CD4-positive, alpha-beta T cell treated with Interleukin-10 for 1 hour (primary cell): ENCODE data around the gene NATD1.

Experiments
- DNase-seq: peaks from one replicate; pipeline ENCODE4 v3.0.0-alpha.2; 2020

The NATD1 gene

GRCh38 chr17:21275047-21275578, 21.9 kb upstream of the NATD1 start:
- no peak for DNase-seq

GRCh38 chr17:21272881-21273792, 19.9 kb upstream of the NATD1 start:
- no peak for DNase-seq

- DNase-seq, result no peak
These were observed 19.0 kb upstream of the NATD1 start for GRCh38 chr17:21272250-21272649.

- DNase-seq, result no peak
These were observed 18.4 kb upstream of the NATD1 start for GRCh38 chr17:21271454-21272183.

GRCh38 chr17:21269394-21269793, 16.2 kb upstream of the NATD1 start:
- DNase-seq, result no peak

- no peak for DNase-seq
These were observed 15.5 kb upstream of the NATD1 start for GRCh38 chr17:21268596-21269188.

GRCh38 chr17:21263376-21263775, 10.2 kb upstream of the NATD1 start:
- DNase-seq, result no peak

- no peak for DNase-seq
These were observed 9.2 kb upstream of the NATD1 start for GRCh38 chr17:21262259-21262993.

- DNase-seq, result no peak
These were observed 5.4 kb upstream of the NATD1 start for GRCh38 chr17:21258593-21258992.

GRCh38 chr17:21253646-21254441, 634 bp upstream of the NATD1 start:
- DNase-seq, result no peak

- DNase-seq, result no peak
These were observed 868 bp downstream of the NATD1 start for GRCh38 chr17:21252289-21252795.

- no peak for DNase-seq
These were observed 1.7 kb downstream of the NATD1 start for GRCh38 chr17:21251337-21252010.

GRCh38 chr17:21250854-21251253, 2.4 kb downstream of the NATD1 start:
- DNase-seq, result no peak

- no peak for DNase-seq
These were observed 3.1 kb downstream of the NATD1 start for GRCh38 chr17:21249920-21250703.

GRCh38 chr17:21249086-21249795, 4.0 kb downstream of the NATD1 start:
- no peak for DNase-seq

GRCh38 chr17:21248500-21248899, 4.7 kb downstream of the NATD1 start:
- no peak for DNase-seq

GRCh38 chr17:21247552-21248258, 5.5 kb downstream of the NATD1 start:
- DNase-seq, result no peak

GRCh38 chr17:21246698-21247097, 6.5 kb downstream of the NATD1 start:
- DNase-seq, result no peak

- no peak for DNase-seq
These were observed 7.5 kb downstream of the NATD1 start for GRCh38 chr17:21245639-21246084.
